IMR-90 (cell line): ENCODE results near the gene SPSB2. TPM values are rescaled to one million over a fixed set of nuclear protein-coding genes. Genes with fewer than 3 reads are reported as not detected.

Experiments used
- ATAC-seq: fragments of 200-7000 bp; cut with Tn5 transposase; 2 replicates; pipeline ENCODE4 v1.9.1; 2020; ENCODE audit warnings: low read depth, mild to moderate bottlenecking, moderate library complexity
- BruUV-seq: library from RNA; stranded (reverse); fragments of 400-500 nt; replicated peaks from 2 replicates; lab custom pipeline; 2021; lab: Mats Ljungman, UMichigan
- CTCF ChIA-PET: fragments of 300-600 bp; formaldehyde crosslinking; extraction: SDS; loops from one replicate; lab custom pipeline; 2021; ENCODE audit warnings: antibody characterized with exemption; lab: Yijun Ruan, JAX
- POLR2A ChIA-PET: fragments of 300-600 bp; sonication (Branson Sonifier 250); formaldehyde crosslinking; loops from one replicate; lab custom pipeline; 2022; ENCODE audit warnings: antibody characterized with exemption; ENCODE audit not compliant: unreplicated experiment; lab: Charles Lee
- DNase-seq: peaks from one replicate; pipeline ENCODE4 v3.0.0; 2013
- H2AFZ ChIP-seq: replicated peaks from 2 replicates; pipeline ENCODE3; 2013; ENCODE audit warnings: low read length, mild to moderate bottlenecking; ENCODE audit not compliant: poor library complexity
- H2AK5ac ChIP-seq: 2 replicates; pipeline ENCODE4 v1.6.1; 2013; ENCODE audit warnings: low read depth, low read length, inconsistent platforms
- H2AK9ac ChIP-seq: replicated peaks from 2 replicates; pipeline ENCODE3; 2013; ENCODE audit warnings: mild to moderate bottlenecking, low read depth, low read length, moderate library complexity; ENCODE audit not compliant: poor library complexity
- H2BK120ac ChIP-seq: 2 replicates; pipeline ENCODE4 v1.6.1; 2013; ENCODE audit warnings: low read depth, low read length, inconsistent platforms
- H2BK15ac ChIP-seq: 3 replicates; pipeline ENCODE4 v1.6.1; 2013; ENCODE audit warnings: low read depth, low read length, inconsistent platforms
- H2BK20ac ChIP-seq: 2 replicates; pipeline ENCODE4 v1.6.1; 2013; ENCODE audit warnings: low read depth, mild to moderate bottlenecking, inconsistent platforms, low read length, moderate library complexity
- H2BK5ac ChIP-seq: 2 replicates; pipeline ENCODE4 v1.6.1; 2013; ENCODE audit warnings: mild to moderate bottlenecking, low read depth, low read length, inconsistent platforms; ENCODE audit not compliant: poor library complexity, severe bottlenecking
- H3K14ac ChIP-seq: replicated peaks from 2 replicates; pipeline ENCODE4 v1.6.1; 2013; ENCODE audit warnings: low read depth, low read length, inconsistent platforms
- H3K18ac ChIP-seq: 2 replicates; pipeline ENCODE4 v1.6.1; 2013; ENCODE audit warnings: low read depth, low read length, control low read depth
- H3K23ac ChIP-seq: 2 replicates; pipeline ENCODE4 v1.6.1; 2013; ENCODE audit warnings: low read depth, low read length, inconsistent platforms
- H3K27ac ChIP-seq: 2 replicates; pipeline ENCODE4 v1.5.1; 2013; ENCODE audit warnings: mild to moderate bottlenecking, control low read depth, low read length; ENCODE audit not compliant: insufficient read depth
- H3K27me3 ChIP-seq: 2 replicates; pipeline ENCODE4 v1.6.1; 2013; ENCODE audit warnings: low read length; ENCODE audit not compliant: control insufficient read depth, insufficient read depth
- H3K36me3 ChIP-seq: 2 replicates; pipeline ENCODE4 v1.6.1; 2013; ENCODE audit warnings: low read length, mixed read lengths; ENCODE audit not compliant: control insufficient read depth, insufficient read depth
- H3K4ac ChIP-seq: 2 replicates; pipeline ENCODE4 v1.6.1; 2013; ENCODE audit warnings: low read depth, low read length, inconsistent platforms
- H3K4me1 ChIP-seq: 2 replicates; pipeline ENCODE4 v1.6.1; 2013; ENCODE audit warnings: low read length, mixed read lengths; ENCODE audit not compliant: control insufficient read depth, insufficient read depth
- H3K4me2 ChIP-seq: 2 replicates; pipeline ENCODE4 v1.6.1; 2013; ENCODE audit warnings: low read depth, mild to moderate bottlenecking, control low read depth, low read length, moderate library complexity
- H3K4me3 ChIP-seq: 2 replicates; pipeline ENCODE4 v1.5.1; 2013; ENCODE audit warnings: low read depth, mild to moderate bottlenecking, control low read depth, low read length, moderate library complexity; ENCODE audit not compliant: insufficient read depth
- H3K56ac ChIP-seq: 2 replicates; pipeline ENCODE4 v1.6.1; 2013; ENCODE audit warnings: low read length, inconsistent platforms; ENCODE audit not compliant: insufficient read depth; ENCODE audit errors: extremely low read depth
- H3K79me1 ChIP-seq, 2 experiments: 2 replicates each; pipeline ENCODE4 v1.6.1; 2013; ENCODE audit warnings: low read length in 2 of 2, inconsistent platforms in 1 of 2, low read depth in 1 of 2
- H3K9ac ChIP-seq: 2 replicates; pipeline ENCODE4 v1.6.1; 2013; ENCODE audit warnings: low read depth, low read length, control low read depth
- H3K9me1 ChIP-seq: 2 replicates; pipeline ENCODE4 v1.6.1; 2013; ENCODE audit warnings: low read length, inconsistent platforms; ENCODE audit not compliant: insufficient read depth
- H3K9me3 ChIP-seq: 2 replicates; pipeline ENCODE4 v1.6.1; 2013; ENCODE audit warnings: low read length; ENCODE audit not compliant: control insufficient read depth, insufficient read depth
- H4K20me1 ChIP-seq: 2 replicates; pipeline ENCODE4 v1.6.1; 2013; ENCODE audit warnings: low read length, inconsistent platforms; ENCODE audit not compliant: insufficient read depth
- H4K5ac ChIP-seq: 2 replicates; pipeline ENCODE4 v1.6.1; 2013; ENCODE audit warnings: mild to moderate bottlenecking, low read depth, low read length, control low read depth
- H4K8ac ChIP-seq, 2 experiments: 2 replicates each; pipeline ENCODE4 v1.6.1; 2013; ENCODE audit warnings: low read depth in 2 of 2, low read length in 2 of 2, control low read depth in 1 of 2, inconsistent platforms in 1 of 2
- H4K91ac ChIP-seq: 2 replicates; pipeline ENCODE4 v1.6.1; 2013; ENCODE audit warnings: low read depth, low read length, inconsistent platforms; ENCODE audit not compliant: insufficient read depth
- CEBPB ChIP-seq: IDR thresholded peaks from 2 replicates; pipeline ENCODE4 v1.6.1; 2012; ENCODE audit warnings: low read depth, low read length, improper control_type of control experiment
- CHD1 ChIP-seq: IDR thresholded peaks from 2 replicates; pipeline ENCODE4 v1.6.1; 2012; ENCODE audit warnings: low read depth, low read length, improper control_type of control experiment
- FOS ChIP-seq: fragments of 150-350 bp; IDR thresholded peaks from 2 replicates; pipeline ENCODE4 v1.6.1; 2016; ENCODE audit warnings: low read depth, low read length
- MAFK ChIP-seq: IDR thresholded peaks from 2 replicates; pipeline ENCODE4 v1.6.1; 2012; ENCODE audit warnings: low read depth, low read length, improper control_type of control experiment
- MAZ ChIP-seq: IDR thresholded peaks from 2 replicates; pipeline ENCODE4 v1.6.1; 2012; ENCODE audit warnings: low read depth, mild to moderate bottlenecking, low read length, improper control_type of control experiment, moderate library complexity, borderline replicate concordance
- NFE2L2 ChIP-seq: fragments of 150-350 bp; IDR thresholded peaks from 2 replicates; pipeline ENCODE4 v1.6.1; 2016; ENCODE audit warnings: low read depth, mild to moderate bottlenecking, low read length
- RAD21 ChIP-seq: IDR thresholded peaks from 2 replicates; pipeline ENCODE4 v1.6.1; 2012; ENCODE audit warnings: low read length, improper control_type of control experiment
- RCOR1 ChIP-seq: IDR thresholded peaks from 2 replicates; pipeline ENCODE4 v1.6.1; 2012; ENCODE audit warnings: mild to moderate bottlenecking, low read length, improper control_type of control experiment; ENCODE audit not compliant: insufficient replicate concordance
- RFX5 ChIP-seq: IDR thresholded peaks from 2 replicates; pipeline ENCODE4 v1.8.0; 2012; ENCODE audit warnings: low read depth, mild to moderate bottlenecking, low read length, moderate library complexity
- WGBS, 2 experiments: methylation state at CpG; one replicate each; pipeline versions ENCODE4 v1.1.5 to v1.1.7; 2013; ENCODE audit warnings: missing lambda C conversion rate in 2 of 2; ENCODE audit not compliant: insufficient read length in 1 of 2; ENCODE audit errors: extremely low coverage in 2 of 2; 5-methylcytosine and 5-hydroxymethylcytosine counted together
- dilution Hi-C: fragments of 300-500 bp; cut with HindIII; formaldehyde crosslinking; loops from one replicate; pipeline ENCODE4 v1.14.3; 2018; ENCODE audit warnings: low sequenced_read_pairs; ENCODE audit not compliant: unreplicated experiment
- in situ Hi-C: fragments of 300-500 bp; cut with MboI; formaldehyde crosslinking; loops from 3 replicates; pipeline ENCODE4 v1.14.3; 2019; ENCODE audit warnings: low sequenced_read_pairs, inconsistent platforms, mixed read lengths
- intact Hi-C: fragments of 100-400 bp; cut with micrococcal nuclease; formaldehyde crosslinking; loops from 2 replicates; pipeline ENCODE4 v1.10.0; 2022
- polyA plus RNA-seq, 3 experiments: library from polyadenylated mRNA; depleted of rRNA; stranded (reverse); fragments of >200 nt; gene quantifications; 2 replicates each; pipeline ENCODE4 v1.2.3, GENCODE V29; 2012; ENCODE audit warnings: low replicate concordance in 1 of 3
- total RNA-seq: library from RNA; depleted of rRNA; stranded (reverse); fragments of >200 nt; gene quantifications from 2 replicates; pipeline ENCODE4 v1.2.3, GENCODE V29; 2012
- TF ChIP-seq, protein P1 (sequence below): conservative IDR thresholded peaks from 2 replicates; pipeline ENCODE4 v1.5.1; 2012; ENCODE audit warnings: mild to moderate bottlenecking, low read depth, low read length, improper control_type of control experiment
- TF ChIP-seq, protein P2 (sequence below): fragments of 150-350 bp; IDR thresholded peaks from 2 replicates; pipeline ENCODE4 v1.6.1; 2016; ENCODE audit warnings: low read depth, mild to moderate bottlenecking, low read length, moderate library complexity, borderline replicate concordance

SPSB2 gene
- total and polyA plus RNA-seq, 2 of the 4 experiments (the other 2 are of a cell fraction) = 1.3 to 4.1 TPM

DNA sequence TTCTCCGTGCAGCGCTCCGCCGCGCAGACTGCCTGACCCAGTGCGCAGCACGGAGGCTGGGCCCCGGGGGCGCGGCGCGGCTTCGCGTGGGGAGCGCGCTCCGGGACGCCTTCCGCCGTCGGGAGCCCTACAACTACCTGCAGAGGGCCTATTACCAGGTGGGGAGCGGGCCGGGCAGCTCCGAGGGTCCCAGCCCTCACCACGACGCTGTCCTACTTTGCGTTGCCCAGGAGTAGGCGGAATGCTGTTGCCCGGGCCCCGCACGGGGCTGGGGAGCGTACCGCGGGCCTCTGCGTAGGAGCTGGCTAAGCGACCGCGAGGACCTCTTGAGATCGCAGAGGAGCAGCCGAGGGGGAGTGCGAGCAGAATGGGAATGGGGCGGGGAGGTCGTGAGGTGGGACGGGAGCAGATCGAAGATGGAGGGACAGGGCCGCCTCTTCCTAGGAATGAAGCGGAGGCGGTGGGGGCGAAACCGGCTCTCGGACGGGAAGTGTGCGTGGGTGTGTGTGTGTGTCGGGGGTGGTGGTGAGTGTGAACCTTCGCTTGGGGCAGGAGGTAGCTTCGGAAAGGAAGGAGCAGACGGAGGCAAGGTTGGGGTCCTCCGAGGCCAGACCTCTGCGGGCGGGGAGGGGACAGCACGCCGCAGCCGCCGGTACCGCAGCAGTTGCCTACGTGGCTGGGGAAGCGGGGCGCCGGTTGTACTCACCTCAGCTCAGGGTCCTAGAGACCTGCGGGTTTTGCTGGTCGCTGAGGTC lies 44.1 kb downstream of the SPSB2 start:
- peak; percentile 35 for ATAC-seq
- Histone ChIP-seq H3K27me3 (no peaks in the 10 kb centered on the region), H4K8ac (peak overlapping the region; percentile 78 to 97), H3K18ac (peak overlapping the region; percentile 87), H2BK5ac (peak overlapping the region; percentile 89), H3K56ac (peak overlapping the region; percentile 91), H3K4ac (peak overlapping the region; percentile 97), H3K9me1 (peaks cover 6% of the 10 kb centered on the region), H3K9me3 (no peaks in the 10 kb centered on the region), H3K79me1 (peaks cover 13 to 72% of the 10 kb centered on the region in 2 experiments), H3K9ac (peak overlapping the region; percentile 92), H3K4me3 (peak overlapping the region; percentile 91), H3K4me2 (peak overlapping the region; percentile 85), H2AK9ac (peak overlapping the region; percentile 92), H3K23ac (peak overlapping the region; percentile 97), H3K4me1 (peaks cover 15% of the 10 kb centered on the region), H4K5ac (peak overlapping the region; percentile 88), H4K91ac (peak overlapping the region; percentile 95), H2AK5ac (peak overlapping the region; percentile 94), H2AFZ (peak overlapping the region; percentile 92), H3K14ac (peak overlapping the region; percentile 99), H2BK120ac (peak overlapping the region; percentile 70), H2BK20ac (peak overlapping the region; percentile 49; the same call in 1 of the 2 replicates), H4K20me1 (peaks cover 9% of the 10 kb centered on the region), H3K27ac (peak overlapping the region; percentile 96), H2BK15ac (0 out of 3 replicates have a peak overlapping the region, but pooled peaks have one; percentile 47), H3K36me3 (peaks cover 28% of the 10 kb centered on the region)
- intact Hi-C loops (loop anchor here (5.0 kb wide), 1 partner anchor 142 kb away; the partner anchor contains the start of gene ZNF384), in situ Hi-C loops (loop anchor here (5.0 to 10.0 kb wide), 2 partner anchors 77 to 214 kb away; partner anchors contain the start of gene MLF2), dilution Hi-C loops (no loop called here)
- DNase-seq = peak; percentile 50
- WGBS, 2 experiments = 0% methylated on average over 52 of the region's 71 CpGs; no CpG with 5 or more reads in 1 of the 2 experiments
- ChIA-PET POLR2A (interaction anchor here (0.6 to 1.4 kb wide), 4 partner anchors 22 to 103 kb away, joined by 3 to 5 read pairs (median 4); partner anchors contain the start of genes CDCA3 and TPI1), CTCF (no interaction called here)
- TF ChIP-seq, protein P1, sequence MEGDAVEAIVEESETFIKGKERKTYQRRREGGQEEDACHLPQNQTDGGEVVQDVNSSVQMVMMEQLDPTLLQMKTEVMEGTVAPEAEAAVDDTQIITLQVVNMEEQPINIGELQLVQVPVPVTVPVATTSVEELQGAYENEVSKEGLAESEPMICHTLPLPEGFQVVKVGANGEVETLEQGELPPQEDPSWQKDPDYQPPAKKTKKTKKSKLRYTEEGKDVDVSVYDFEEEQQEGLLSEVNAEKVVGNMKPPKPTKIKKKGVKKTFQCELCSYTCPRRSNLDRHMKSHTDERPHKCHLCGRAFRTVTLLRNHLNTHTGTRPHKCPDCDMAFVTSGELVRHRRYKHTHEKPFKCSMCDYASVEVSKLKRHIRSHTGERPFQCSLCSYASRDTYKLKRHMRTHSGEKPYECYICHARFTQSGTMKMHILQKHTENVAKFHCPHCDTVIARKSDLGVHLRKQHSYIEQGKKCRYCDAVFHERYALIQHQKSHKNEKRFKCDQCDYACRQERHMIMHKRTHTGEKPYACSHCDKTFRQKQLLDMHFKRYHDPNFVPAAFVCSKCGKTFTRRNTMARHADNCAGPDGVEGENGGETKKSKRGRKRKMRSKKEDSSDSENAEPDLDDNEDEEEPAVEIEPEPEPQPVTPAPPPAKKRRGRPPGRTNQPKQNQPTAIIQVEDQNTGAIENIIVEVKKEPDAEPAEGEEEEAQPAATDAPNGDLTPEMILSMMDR = no peak
- TF ChIP-seq MAFK = no peak
- no peak for TF ChIP-seq RFX5
- TF ChIP-seq RCOR1 = no peak
- TF ChIP-seq, protein P2, sequence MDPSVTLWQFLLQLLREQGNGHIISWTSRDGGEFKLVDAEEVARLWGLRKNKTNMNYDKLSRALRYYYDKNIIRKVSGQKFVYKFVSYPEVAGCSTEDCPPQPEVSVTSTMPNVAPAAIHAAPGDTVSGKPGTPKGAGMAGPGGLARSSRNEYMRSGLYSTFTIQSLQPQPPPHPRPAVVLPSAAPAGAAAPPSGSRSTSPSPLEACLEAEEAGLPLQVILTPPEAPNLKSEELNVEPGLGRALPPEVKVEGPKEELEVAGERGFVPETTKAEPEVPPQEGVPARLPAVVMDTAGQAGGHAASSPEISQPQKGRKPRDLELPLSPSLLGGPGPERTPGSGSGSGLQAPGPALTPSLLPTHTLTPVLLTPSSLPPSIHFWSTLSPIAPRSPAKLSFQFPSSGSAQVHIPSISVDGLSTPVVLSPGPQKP = no peak
- TF ChIP-seq CEBPB = no peak
- TF ChIP-seq CHD1 = no peak
- no peak for TF ChIP-seq RAD21
- TF ChIP-seq FOS = no peak
- no peak; the same call in 1 of the 2 replicates for TF ChIP-seq MAZ
- no peak for TF ChIP-seq NFE2L2
- BruUV-seq = no TSS peak
